Measurements from ENCODE around the gene CTAG1B. TPM values are rescaled to one million over a fixed set of nuclear protein-coding genes. Genes with fewer than 3 reads are reported as not detected.

CTAG1B gene
- total and polyA plus RNA-seq, 2 of the 8 experiments (the other 6 are each of a cell fraction or from before 2014, with no cell fraction given), result not detected

DNA sequence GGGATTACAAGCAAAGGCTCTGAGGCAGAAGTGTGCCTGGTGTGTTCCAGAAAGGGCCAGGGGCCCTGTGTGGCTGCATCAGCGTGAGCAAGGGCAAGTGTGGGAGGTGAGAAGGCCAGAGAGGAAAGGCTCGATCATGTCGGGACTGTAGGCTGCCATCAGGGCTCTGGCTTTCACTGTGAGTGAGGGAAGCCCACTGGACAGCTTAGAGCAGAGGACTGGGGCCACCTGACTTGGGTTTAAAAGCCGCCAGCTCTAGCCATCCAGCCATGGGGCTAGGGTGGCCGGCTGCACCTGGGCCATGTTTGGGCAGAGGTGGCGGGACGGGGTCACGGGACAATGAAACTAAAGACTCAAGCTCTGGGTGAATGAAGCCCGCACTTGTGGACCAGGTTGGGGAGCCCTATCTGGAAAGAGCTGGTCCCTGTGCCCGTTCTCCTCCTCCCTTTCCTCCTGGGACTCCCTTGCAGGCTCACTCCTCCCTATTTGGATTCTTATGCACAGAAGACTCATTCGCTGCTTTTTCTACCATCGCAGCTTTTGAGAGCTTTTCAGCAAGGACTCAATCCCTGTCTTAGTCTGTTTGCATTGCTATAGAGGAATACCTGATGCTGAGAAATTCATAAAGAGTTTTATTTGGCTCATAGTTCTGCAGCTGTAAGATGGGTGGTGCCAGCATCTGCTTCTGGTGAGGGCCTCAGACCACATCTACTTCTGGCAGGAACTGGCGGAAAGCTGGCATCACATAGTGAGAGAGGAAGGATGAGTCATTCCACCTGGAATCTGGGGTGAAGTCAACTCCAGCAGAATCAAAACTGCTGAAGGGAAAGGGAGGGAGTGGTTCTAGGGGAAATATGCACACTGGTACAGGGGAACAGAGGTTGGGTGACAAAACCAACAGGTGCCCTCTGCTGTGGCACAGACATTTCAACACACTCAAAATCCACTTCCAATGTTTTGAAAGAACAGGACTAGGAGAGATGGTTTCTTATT lies 15.3 kb downstream of the CTAG1B start:
- Histone ChIP-seq H3K4me1 (replicated peaks in 1 of 4; ENCODE audit: control insufficient read depth in 3 of 4, insufficient read depth in 4 of 4, low read length in 3 of 4) (peaks cover 0 to 2% (median 0%) of the 10 kb centered on the region in 4 experiments; a peak in 1 of 7 replicates), H2BK120ac (replicated peaks; ENCODE audit: low read depth, low read length) (no peak overlapping the region), H2BK12ac (ENCODE audit: low read depth, low read length) (no peak overlapping the region), H3K4ac (replicated peaks; ENCODE audit: insufficient read length, low read depth, low read length) (no peak overlapping the region), H4K8ac (ENCODE audit: extremely low read depth, insufficient read depth, low read length) (no peak overlapping the region), H4K5ac (ENCODE audit: insufficient read length, low read depth, low read length) (no peak overlapping the region), H3K79me2 (ENCODE audit: control insufficient read depth in 1 of 2, insufficient read depth in 2 of 2, low read length in 2 of 2) (no peaks in the 10 kb centered on the region), H3K36me3 (ENCODE audit: control insufficient read depth in 2 of 4, insufficient read depth in 4 of 4, low read length in 3 of 4) (no peaks in the 10 kb centered on the region), H3K23me2 (ENCODE audit: low read depth, low read length) (no peaks in the 10 kb centered on the region), H2AK5ac (ENCODE audit: low read depth, low read length) (no peak overlapping the region), H2BK15ac (ENCODE audit: low read length) (no peak overlapping the region), H3K4me3 (ENCODE audit: extremely low read depth in 1 of 4, insufficient read depth in 2 of 4, low read depth in 3 of 4, low read length in 4 of 4) (no peak overlapping the region), H3K14ac (ENCODE audit: insufficient read length) (no peak overlapping the region), H3K18ac (ENCODE audit: extremely low read depth, low read length) (no peak overlapping the region), H3K9ac (replicated peaks in 1 of 4; ENCODE audit: extremely low read depth in 1 of 4, low read depth in 3 of 4, low read length in 3 of 4) (no peak overlapping the region), H3K79me1 (ENCODE audit: low read depth, low read length) (no peaks in the 10 kb centered on the region), H4K20me1 (replicated peaks in 1 of 2; ENCODE audit: control insufficient read depth in 1 of 2, insufficient read depth in 2 of 2, low read length in 2 of 2) (no peaks in the 10 kb centered on the region), H3K27me3 (replicated peaks in 1 of 4; ENCODE audit: control insufficient read depth in 3 of 4, extremely low read depth in 1 of 4, insufficient read depth in 3 of 4, low read length in 3 of 4) (no peaks in the 10 kb centered on the region), H3K9me3 (ENCODE audit: insufficient read depth in 2 of 2, low read depth in 1 of 2, low read length in 1 of 2) (no peaks in the 10 kb centered on the region; a peak in 1 of 4 replicates), H2BK5ac (ENCODE audit: low read depth, low read length) (no peak overlapping the region), H3K27ac (ENCODE audit: low read depth, low read length) (no peak overlapping the region), H3K56ac (replicated peaks; ENCODE audit: insufficient read length, low read depth, low read length) (no peak overlapping the region), H3K23ac (ENCODE audit: insufficient read length) (no peak overlapping the region), H3K4me2 (ENCODE audit: insufficient read depth in 1 of 2, low read depth in 2 of 2, low read length in 2 of 2) (no peak overlapping the region), H2AFZ (ENCODE audit: low read length) (no peak overlapping the region), H4K91ac (replicated peaks; ENCODE audit: insufficient read length, low read length) (no peak overlapping the region), H2BK20ac (ENCODE audit: low read length) (no peak overlapping the region)
- DNase-seq (ENCODE audit: low read depth in 1 of 2, low spot score in 2 of 2) (no peak), FAIRE-seq (no peak)
- WGBS, 2 experiments (ENCODE audit: extremely low coverage in 1 of 2, insufficient coverage in 1 of 2, insufficient read length in 1 of 2, insufficient replicate concordance in 2 of 2, low coverage in 1 of 2, low lambda C conversion rate in 2 of 2, missing lambda C conversion rate in 1 of 2), result 91% methylated on average over 10 of the region's 13 CpGs; no CpG with 5 or more reads in 1 of the 2 experiments
- ChIA-PET POLR2A (ENCODE audit: partially characterized antibody) (no interaction called here), CTCF (ENCODE audit: partially characterized antibody) (interaction anchor here (0.9 to 1.3 kb wide), 2 partner anchors 8 to 9 kb away, joined by 3 read pairs; no protein-coding TSS in a partner anchor)
- TF ChIP-seq KDM1A (IDR thresholded peaks at IDR 0.05; ENCODE audit: borderline replicate concordance, low read length) (no peak), YY1 (IDR thresholded peaks at IDR 0.05; ENCODE audit: low read depth, low read length) (no peak), EGR1 (IDR thresholded peaks at IDR 0.05; ENCODE audit: borderline replicate concordance, low read depth, low read length) (no peak), TEAD4 (IDR thresholded peaks at IDR 0.05; ENCODE audit: low read depth, low read length) (no peak), TCF12 (IDR thresholded peaks at IDR 0.05; ENCODE audit: low read depth, low read length) (no peak), SAP30 (IDR thresholded peaks at IDR 0.05; ENCODE audit: insufficient read depth, insufficient replicate concordance, low read length) (no peak), ASH2L (IDR thresholded peaks at IDR 0.05; ENCODE audit: low read length) (no peak), CHD1 (IDR thresholded peaks at IDR 0.05; ENCODE audit: low read depth, low read length) (no peak), GABPA (IDR thresholded peaks at IDR 0.05; ENCODE audit: borderline replicate concordance, insufficient read depth, low read length) (no peak)
- TF ChIP-seq, protein P1, sequence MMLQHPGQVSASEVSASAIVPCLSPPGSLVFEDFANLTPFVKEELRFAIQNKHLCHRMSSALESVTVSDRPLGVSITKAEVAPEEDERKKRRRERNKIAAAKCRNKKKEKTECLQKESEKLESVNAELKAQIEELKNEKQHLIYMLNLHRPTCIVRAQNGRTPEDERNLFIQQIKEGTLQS (IDR thresholded peaks at IDR 0.05; ENCODE audit: insufficient read depth, low read depth, low read length), result no peak
- TF ChIP-seq, protein P2, sequence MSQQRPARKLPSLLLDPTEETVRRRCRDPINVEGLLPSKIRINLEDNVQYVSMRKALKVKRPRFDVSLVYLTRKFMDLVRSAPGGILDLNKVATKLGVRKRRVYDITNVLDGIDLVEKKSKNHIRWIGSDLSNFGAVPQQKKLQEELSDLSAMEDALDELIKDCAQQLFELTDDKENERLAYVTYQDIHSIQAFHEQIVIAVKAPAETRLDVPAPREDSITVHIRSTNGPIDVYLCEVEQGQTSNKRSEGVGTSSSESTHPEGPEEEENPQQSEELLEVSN (IDR thresholded peaks at IDR 0.05), result no peak
